Suppressor macrophage treated with lipopolysaccharide for 1 hour (primary cell): ENCODE measurements around the gene IPO13.

Source experiments
- DNase-seq, 3 donors: peaks; one replicate each; pipeline ENCODE4 v3.0.0-alpha.2; 2020 to 2022

Gene IPO13

DNA sequence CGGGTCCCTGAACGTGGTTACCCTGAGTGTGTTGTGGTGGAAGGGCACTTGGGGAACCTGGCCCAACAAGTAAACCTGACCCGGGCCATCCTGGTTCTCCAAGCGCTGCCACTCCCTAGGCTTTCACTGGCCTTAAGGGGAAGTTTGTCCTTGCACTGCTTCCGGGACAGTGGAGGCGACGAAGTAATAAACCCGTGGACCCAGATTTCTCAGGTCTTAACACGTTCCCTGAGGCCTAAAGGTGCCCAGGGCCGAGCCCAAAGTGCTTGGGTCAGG, 44.4 kb downstream of the IPO13 start:
- DNase-seq: no peak

- DNase-seq: peak; percentile 77 to 90 (median 89)
Measured at GRCh38 chr1:43991476-43992231, 44.9 kb downstream of the IPO13 start, which contains the start of gene CCDC24. CCDC24 (plus strand) TSS chr1:43991599; CDS start chr1:43991879, 280 bp downstream.

- DNase-seq: no peak
Measured at GRCh38 chr1:43992232-43992995, 45.7 kb downstream of the IPO13 start.

GRCh38 chr1:43993206-43993914, 46.6 kb downstream of the IPO13 start:
- no peak for DNase-seq

GRCh38 chr1:43994071-43994470, 47.3 kb downstream of the IPO13 start:
- DNase-seq: no peak

DNA sequence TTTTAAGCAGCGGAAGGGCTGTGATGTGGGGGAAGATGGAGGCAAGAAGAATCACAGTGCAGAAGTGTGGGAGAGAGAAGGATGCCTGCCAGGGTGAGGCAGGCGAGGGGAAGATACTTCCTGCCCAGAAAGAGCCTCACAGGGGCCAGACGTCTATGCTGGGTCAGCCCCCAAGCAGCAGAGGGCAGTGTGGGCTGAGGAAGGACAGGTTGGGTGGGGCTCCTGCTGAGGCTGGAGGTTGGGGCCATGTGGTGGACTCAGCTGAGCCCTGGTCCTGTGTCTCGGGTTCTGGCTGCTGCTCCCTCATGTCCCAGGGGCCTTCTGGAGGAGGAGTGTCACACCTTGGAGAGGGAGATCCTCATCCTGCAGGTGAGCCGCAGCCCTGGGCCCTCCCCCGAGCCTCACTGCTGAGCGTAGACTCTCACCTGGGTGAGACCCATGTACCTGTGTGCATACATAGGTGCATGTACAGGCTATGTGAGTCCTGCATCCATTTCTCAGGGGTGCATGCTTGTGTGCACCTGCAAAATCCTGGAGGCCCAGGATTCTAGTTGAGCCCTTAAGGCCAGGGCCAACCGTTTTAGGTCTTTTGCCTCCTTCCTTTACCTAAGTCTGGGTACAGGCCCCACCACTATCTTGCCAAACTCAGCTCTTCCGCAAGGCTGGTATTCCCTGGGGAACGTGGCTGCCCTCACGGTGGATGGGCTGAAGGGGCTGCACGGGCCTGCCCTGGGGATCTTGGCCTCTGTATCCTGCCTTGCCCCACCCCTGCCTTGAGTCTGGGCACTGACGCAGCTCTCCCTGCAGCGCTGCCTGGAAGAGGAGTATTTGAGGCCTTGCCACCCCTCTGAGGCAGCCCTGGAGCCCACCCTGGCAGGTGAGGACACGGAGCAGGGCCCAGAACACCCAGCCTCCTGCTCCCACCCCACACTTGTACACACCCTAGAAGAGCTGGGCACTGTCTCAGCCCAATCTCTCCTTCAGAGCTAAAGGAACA, 48.3 kb downstream of the IPO13 start:
- DNase-seq: peak in 1 of 3 donors; percentile 20

DNA sequence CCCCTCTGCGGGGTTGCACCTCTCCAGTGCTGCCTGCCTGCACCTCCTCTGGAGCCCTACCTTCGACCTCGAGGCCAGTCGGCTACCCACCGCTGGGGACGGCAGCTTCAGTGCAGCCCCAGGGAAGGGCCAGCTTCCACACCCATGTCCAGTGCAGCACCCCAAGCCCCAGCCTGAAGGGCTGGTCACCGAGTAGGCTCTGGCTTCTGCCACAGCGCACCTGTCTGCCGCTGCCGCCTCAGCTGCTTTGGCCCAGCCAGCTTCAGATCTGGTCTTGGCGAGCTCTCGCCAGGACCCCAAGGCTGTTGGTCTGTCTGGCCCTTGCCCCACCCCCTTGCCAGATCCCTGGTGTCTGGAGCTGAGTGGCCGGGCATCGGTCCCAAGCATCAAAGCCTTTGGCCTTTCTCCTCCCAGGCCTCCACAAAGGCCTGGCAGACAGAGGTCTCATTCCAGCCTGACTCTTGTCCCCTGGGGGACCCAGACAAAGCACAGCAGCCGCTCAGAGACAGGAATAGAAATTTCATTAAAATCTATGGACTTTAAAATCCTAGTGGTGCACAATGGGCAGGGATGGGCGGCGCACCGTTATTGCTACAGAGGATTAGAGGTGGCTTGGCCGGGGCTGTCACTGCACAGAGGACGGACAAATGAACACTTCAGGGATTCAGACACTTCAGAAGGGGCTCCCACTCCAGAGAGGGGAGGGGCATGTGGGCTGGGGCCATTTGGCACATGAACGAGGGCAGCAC, 49.4 kb downstream of the IPO13 start:
- DNase-seq: no peak

- DNase-seq: no peak
Measured at GRCh38 chr1:43996733-43997115, 50.0 kb downstream of the IPO13 start.

DNA sequence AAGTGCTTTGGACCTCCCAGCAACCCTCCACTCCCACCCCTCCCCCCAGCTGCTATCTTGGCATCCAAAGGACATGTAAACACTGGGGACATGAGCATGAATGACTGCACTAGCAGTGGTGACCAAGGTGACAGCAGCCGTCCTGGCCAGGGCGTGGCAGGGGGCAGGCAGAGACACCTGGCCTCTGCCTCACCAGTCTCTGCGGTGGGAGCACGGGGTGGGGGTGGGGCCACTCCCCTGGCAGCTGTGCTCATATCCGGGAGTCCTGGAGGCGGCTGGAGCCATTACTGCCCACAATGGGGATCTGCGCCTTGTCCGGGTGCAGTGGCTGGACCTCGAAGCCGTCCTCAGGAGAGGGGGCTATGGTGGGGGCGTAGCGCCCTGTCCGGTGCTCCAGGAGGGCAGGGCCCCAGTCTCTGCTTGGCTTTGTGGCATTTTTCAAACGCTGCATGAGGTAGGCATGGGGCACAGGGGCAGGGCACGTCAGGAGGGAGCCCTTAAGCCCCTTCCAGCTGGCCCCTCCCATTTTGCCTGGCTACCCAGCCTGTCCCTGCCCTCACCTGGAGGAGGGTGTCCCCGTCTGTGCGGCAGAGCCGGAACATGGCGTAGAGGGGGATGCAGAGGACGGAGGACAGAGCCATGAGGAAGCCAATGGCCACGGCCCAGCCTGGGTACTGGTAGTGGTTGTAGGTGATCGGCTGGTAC, 50.7 kb downstream of the IPO13 start:
- no peak for DNase-seq

- DNase-seq: no peak
Measured at GRCh38 chr1:43998000-43998378, 51.2 kb downstream of the IPO13 start.

DNA sequence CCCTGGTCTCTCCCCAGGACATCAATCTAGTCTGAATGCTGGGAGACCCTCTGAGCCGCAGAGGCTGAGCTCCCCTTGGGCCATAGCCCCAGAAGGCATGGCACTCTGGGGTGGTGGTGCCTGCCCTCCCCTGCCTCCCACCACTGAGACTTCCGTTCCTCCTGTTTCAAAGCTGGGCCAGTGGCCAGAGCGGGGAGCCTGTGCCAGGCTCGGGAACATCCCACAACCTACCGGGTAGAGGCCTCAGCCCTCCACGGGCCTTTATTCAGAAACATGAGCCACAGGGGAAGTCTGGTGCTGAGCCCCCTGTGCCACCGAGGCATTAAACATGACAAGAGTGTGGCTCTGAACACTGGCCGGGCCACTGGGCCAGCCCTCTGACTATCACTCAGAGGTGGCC, 52.7 kb downstream of the IPO13 start:
- no peak for DNase-seq

DNA sequence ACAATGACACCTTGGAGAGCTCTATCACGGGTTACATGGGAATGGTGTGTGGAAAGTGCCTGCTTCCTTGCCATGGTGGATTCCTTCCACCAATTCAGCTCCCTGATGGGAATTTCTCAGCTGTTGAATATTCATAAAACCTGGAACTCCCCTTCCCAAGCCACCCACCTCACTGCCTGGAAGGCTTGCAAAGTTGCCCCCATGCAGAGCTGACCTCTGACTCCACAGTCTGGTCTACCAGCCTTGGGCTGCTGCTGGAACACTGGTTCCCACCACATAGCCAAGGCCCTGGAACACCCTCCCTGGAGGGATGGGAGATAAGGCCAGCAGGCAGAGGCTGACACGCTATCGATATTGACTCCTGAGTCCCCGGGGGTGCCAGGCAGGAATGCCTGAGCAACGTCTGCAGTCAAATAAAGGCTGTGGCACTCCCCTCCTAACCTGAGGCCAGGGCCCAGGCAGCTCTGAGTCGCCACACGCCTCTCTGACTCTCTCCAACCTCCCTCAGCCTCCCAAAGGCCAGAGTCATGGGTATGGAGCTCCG, 53.4 kb downstream of the IPO13 start:
- DNase-seq: no peak

DNA sequence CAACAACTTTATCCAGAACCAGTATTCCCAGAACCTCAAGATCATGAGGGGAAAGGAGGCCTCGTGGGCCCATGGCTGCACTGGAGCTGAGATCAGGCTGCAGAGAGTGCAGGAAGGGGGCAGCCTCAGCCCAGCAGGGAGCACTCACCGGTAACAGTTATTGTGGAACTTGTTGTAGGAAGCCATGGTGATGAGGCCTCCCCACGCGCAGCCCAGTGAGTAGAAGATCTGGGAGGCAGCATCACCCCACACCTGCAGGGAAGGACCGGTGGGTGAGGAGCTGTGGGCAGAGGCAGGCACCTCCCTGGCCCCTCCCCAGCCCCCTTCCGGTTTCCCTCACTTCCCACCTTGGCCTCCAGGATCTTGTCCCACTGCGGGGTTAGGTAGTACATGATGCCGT, 55.4 kb downstream of the IPO13 start:
- DNase-seq: no peak

DNA sequence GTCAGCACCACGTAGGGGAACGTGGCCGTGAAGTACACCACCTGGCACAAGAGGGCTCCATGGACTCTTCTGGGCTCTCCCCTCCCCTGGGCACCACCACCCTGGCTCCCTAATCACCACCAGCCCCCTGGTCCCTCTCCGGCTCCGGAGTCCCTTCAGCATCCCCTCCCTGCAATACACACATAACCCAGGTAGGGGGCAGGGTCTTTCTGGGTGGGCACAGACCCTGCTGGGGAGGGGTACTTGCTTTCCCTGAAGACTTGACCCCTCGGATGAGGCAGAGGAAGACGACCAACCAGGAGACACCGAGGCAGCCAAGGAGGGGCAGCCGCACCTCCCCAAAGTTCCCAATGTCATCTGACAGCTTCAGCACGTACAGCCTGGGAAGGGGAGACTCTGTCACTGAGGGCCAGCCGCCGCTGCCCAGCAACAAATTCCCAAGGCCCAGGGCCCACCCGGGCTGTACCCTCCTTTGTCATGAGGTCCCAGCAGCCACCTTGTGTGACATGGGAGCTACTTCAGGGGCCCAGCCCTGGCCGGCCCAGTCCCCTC, 55.9 kb downstream of the IPO13 start:
- no peak for DNase-seq

DNA sequence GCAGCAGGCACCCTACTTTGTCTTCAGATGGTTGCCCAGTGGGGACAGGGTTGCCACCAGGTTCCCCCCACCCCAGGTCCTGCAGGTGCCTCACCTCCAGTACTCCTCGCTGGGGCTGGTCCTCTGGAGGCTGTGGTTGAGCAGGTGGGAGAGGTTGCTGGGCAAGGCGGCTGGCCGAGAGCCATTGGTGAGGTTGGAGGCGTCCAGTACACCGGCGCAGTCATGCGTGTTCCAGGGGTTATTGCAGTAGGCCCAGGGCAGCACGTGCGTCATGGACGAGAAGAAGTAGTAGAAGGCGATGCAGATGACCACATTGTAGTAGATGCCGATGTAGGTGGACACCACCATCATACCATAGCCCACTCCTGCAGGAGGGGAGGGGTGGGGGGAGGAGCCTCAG, 61.5 kb downstream of the IPO13 start:
- no peak for DNase-seq

DNA sequence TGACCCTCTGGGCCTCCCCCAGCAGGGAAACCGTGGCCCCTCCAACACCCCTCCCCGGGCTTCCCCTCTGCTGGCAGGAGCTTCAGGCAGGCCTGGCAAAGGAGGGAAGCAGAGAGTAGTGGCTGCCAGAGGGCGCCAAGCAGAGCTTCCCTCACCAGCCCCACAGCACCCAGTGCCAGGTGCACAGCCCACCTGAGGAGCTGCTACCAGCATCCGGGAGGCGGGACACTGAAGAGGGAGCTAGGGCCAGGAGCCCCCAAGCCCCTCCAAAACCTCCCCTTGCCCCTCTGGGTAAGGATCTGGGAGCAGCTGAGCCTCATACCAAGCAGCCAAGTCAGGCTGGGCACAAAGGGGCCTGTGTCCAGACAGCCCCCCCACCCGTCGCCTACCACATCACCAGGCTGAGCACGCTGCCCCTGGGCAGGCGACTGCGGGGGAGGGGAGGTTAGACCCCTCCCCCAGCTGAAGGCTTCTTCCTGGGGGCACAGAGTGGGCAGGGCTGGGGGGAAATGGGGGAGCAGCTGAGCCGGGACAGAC, 64.3 kb downstream of the IPO13 start:
- no peak for DNase-seq

- no peak for DNase-seq
Measured at GRCh38 chr1:44012404-44012803, 65.7 kb downstream of the IPO13 start.

DNA sequence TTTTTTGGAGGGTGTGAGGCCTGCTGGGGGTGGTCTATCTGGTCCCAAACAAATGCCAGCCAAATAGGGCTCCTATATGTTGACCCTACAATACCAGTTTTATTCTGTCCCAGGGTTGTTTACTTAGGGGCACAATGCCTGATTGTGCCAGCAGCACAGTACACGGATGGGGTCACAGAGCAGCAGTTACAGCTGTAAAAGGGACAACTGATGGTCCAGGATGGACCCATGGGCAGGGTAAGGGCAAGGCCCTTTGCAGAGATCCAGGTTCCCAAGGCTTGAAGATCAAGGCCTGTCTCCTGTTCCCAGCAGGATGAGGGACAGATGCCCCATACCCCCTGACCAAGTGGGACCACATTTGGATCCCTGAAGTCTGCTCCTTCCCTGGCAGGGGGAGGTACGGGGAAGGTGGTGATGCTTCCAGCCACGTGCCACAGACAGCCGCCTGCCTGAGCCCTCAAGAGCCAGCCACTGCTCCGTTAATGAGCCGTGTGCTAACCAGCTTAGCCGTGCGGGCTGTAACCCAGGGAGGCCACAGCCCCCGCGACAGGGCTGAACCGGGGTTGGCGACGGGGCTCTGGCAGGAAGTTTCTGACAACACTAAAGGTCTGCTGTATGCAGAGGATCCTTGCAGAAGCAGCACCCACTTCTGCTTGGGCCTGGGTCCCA, 66.3 kb downstream of the IPO13 start:
- DNase-seq: no peak

GRCh38 chr1:44013949-44014348, 67.2 kb downstream of the IPO13 start:
- no peak for DNase-seq
